RPMI7951 (cell line): Measurements from ENCODE around the gene RBMS3. TPM values are rescaled to one million over a fixed set of nuclear protein-coding genes. Genes with fewer than 3 reads are reported as not detected.

Experiments used
- DNase-seq: peaks from one replicate; pipeline ENCODE4 v3.0.0-alpha.2; 2012; ENCODE audit warnings: low read depth
- total RNA-seq: library from RNA; depleted of rRNA; stranded (reverse); fragments of >200 nt; shearing (Covaris generic); gene quantifications from 2 replicates; pipeline ENCODE4 v1.2.3, GENCODE V29; 2014; rRNA removed

The RBMS3 gene
- 12.6 and 22.8 TPM in 2 replicates for total RNA-seq

DNA sequence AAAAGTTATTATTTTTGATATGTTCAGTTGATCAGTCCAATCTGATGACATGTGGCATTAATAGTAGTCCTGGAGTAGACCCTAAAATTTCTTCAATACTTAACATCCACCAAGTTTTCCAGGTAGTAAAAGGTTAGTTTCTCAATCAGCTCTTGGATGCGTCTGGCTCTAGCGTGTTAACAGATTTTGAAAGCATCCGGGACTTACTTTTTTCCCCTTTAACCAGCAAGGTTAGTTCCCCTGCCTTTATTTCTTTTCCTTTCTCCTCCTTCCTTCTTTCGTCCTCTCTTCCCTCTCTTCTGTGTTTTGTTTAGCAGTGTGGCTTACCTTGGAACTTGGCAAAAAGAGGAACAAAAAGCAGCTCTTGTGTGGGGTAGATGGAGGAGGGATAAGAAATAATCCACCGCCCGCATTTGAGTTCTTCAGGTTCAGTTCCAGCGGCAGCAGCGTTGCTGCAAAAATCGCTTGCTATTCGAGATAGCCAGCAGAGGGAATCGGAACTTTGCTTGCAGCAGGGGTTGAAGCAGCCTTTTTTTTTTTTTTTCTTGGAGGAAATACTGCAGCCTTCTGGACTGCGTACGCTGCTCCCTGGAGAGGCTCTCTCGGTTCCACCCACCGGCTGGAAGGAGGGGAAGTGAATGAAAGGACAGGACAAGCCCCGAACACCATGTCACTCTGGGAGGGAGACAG, at the start of gene RBMS3:
RBMS3 (plus strand) TSS at position 668 of the 690 bp plus-strand sequence.
- DNase-seq: peak; percentile 97

DNA sequence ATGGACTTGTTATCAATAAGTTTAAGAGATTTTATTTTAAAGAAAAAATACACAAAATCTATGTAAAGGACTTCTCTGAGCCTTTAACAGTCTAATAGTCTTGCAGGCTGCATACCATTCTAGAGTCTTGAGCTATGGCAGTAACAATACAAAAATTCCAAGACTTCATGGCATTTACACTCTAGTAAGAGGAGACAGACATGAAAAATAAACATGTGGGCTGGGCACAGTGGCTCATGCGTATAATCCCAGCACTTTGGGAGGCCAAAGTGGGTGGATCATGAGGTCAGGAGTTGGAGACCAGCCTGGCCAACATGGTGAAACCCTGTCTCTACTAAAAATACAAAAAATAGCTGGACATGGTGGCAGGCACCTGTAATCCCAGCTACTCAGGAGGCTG, 47.7 kb upstream of the RBMS3 start:
- peak; percentile 12 for DNase-seq

DNA sequence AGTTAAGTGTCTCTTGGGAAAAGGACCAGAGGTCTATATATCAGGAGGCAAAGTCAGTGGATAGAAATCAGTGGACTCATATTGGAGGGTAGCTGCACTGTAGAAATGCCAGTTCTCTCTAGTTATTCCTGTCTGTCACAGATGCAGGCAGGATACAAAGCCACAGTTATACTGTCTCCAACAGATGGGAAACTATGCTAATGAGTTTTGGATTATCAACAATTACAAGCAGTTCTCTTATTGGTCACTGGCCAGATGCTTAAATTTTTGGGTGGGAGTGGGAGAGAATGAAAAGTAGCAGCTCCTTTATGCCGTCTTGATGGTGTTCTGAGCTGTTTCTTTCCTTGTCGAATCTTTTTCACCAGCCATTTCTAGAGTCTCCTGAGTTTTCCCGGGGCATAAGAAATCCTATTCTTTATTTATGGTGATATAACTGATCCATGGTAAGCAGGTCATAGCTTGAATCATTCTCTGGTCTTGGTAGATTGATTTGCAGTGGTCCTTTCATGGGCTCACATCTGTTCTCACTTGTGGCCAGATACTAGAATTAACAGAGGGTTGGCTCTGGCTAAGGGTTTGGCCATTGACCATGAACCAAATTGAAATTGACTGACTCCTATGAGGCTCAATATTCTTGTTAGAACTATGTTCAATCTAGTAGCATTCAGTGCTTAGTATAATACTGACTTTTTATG, 44.6 kb upstream of the RBMS3 start:
- no peak for DNase-seq

DNA sequence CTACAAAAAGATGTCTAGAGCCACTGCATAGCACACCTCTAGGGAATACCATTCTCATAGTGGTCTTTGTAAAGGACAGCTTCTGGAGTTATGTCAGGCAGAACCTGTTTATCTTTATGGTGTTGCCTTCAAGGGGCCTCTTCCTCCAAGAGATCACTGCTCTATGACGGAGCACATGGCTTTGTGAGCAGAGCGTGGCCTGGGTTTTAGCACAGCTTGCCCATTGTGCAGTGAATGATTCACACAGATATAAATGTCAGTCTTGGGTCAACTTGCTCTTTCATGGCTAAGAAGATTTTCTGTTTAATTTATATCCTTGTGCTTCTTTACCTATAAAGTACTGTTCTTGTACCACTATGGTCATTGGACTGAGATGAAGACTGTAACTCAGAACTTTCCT, 41.5 kb upstream of the RBMS3 start:
- peak; percentile 36 for DNase-seq

DNA sequence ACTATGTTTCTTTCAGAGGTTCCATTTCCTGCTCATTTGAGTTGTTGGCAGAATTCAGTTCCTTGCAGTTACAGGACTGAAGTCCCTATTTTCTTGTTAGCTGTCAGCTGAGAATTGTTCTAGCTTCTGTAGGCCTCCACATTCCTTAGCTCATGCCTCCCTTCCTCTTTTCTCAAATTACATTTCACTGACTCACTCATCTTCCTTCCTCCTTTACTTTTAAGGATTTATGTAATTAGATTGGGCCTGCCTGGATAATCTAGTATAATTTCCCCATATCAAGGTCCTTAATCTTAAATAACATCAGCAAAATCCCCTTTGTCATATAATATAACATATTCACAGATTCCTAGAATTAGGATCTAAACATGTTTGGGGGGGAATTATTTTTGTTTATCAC, 40.6 kb upstream of the RBMS3 start:
- peak; percentile 72 for DNase-seq

DNA sequence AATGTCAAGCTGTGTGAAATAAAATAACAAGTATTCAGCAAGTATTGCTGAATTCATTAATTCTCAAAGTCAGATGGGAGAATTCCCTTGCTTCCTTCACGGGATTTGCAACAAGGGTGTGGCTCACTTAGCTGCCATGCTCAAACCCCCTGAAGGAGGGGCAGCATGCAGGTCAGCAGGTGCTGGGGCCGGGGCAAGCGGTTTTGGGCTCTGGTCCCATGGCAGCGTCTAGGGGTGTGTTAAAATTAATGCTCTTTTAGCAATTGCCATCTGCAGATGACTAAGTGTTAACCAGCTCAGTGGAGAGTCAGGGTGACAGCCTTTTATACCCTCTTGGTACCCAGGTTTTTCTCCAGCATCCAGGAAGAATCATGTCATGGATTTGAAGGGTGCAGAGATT, 40.0 kb upstream of the RBMS3 start:
- no peak for DNase-seq

DNA sequence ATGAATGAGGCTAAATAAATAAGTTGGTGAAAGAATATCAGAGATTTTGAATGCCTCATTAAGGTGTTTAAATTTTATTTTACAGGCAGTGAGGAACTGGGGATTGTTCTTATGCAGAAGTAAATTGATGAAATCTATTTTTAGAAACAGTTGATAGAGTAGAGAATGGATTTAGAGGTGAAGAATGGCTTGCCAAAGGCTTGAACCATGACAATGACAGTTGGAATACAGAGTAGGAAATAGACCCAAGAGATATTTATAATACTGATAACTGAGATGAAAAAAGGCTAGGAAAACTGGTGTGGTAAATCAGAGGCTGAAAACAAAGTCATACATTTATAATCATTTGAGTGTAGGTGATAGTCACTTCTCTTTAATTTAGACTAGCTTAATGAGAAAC, 39.0 kb upstream of the RBMS3 start:
- no peak for DNase-seq

DNA sequence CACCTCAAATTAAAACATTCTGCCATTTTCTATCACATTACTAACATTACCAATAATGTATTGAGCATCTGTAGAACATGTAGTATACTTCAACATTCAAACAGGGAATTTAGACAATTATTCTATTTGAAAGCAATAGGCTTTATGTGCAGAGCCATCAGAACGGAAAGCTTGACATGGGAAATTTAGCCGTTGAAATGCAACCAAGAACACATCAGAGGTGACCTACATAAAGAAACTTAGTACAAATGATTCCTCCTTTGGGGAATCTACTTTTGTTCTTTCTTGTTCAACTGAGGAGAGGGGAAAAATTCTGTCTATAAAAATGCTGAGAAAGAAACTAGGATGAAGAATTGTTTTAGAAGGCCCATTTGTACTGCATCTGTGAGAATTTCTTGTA, 38.6 kb upstream of the RBMS3 start:
- DNase-seq: no peak

DNA sequence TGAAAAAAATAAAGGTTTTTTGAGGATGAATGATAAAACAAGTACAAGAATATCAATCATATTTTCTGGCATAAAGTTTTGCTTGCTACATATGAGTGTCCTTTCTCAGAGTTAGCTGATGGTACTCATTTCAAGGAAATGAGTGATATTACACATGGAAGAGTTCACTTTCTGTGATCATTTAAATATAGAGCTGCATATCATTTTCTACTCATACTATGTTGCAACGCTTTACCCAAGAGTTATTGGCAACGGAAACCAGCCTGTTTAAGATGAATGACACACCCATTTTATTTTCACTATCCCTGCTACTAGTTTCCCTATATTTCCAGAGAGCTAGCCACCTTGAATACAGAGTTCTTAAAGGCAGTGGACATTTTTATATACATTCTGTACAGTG, 35.4 kb upstream of the RBMS3 start:
- DNase-seq: no peak

DNA sequence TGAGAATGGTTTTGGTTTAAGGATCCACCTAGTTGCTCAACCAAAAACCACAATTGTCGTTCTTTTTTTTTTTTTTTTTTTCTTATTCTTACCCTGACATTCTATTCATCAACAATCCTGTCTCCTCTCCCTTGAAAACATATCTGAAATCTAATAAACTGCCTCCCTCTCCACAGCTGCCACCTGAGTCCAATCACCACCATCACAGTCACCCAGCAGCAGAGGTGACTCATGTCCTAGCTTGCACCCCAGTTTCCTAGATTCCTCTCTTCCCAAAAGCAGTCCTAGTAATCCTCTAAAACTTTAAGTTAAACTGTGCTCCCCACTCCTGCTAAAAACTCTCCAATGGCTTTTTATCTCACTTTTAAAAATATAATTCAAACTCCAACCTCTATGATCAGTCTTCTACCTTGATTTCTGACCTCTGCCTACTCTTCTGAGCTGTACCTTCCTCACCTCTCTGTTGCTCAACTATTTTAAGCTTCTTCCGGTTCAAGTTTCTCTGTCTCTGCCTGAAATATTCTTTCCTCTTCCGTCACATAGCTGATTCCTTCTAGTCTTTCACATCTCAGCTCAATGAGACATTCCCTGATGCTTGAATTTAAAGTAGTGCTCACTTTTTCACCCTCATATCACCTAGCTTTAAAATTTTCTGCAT, 33.7 kb upstream of the RBMS3 start:
- DNase-seq: no peak

DNA sequence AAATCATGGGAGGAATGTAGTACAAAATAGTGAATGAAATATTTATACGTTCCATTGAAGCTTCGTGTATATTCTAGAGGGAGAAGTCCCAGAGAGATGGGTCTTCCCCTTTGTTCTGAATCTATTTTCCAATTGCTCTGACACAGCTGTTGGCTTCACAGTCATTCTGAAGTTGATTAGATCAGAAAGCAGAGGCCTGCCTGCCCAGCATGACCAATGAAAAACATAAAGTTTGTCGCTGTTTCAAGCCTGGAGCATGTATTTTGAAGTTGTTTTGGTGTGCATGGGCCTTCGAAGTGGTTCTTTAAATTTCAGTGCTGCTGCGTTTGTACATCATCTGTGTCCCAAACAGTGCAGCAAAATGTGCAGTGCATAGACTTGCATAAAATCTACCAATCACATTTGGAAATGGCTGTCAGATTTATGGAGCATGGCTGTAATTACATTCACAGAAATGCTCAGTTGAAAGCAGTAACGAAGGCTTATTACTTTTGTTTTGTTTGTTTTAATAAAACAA, 31.0 kb upstream of the RBMS3 start:
- no peak for DNase-seq

DNA sequence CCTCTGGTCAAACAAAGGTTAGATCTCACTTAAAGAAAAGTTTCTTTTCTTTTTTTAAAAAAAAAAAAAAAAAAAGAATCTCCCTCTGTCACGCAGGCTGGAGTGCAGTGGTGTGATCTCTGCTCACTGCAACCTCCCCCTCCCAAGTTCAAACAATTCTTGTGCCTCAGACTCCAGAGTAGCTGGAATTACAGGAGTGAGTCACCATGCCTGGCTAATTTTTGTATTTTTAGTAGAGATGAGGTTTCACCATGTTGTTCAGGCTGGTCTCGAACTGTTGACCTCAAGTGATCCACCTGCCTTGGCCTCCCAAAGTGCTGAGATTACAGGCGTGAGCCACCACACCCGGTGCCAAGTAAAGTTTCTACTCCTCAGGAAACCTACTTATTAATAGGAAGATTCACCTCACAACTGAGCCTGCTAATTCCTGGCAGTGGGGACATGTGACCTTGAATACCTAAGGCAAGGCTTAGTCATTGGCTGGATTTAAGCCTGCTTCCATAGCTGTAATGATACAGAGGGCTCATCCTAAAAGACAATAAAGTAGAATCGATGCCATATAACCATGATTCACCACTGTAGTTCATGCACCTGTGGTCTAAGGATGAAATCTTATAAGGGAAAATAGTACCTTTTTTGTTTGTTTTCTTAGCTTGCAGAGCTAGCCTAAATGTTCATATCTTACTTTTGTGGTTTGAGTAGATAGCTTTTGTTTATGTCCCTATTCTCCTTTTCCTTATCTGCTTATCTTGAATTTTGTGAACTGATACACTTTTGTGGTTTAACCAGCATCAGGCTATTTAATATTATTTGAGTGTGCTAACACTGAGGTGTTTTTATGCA, 24.8 kb upstream of the RBMS3 start:
- DNase-seq: peak; percentile 61

DNA sequence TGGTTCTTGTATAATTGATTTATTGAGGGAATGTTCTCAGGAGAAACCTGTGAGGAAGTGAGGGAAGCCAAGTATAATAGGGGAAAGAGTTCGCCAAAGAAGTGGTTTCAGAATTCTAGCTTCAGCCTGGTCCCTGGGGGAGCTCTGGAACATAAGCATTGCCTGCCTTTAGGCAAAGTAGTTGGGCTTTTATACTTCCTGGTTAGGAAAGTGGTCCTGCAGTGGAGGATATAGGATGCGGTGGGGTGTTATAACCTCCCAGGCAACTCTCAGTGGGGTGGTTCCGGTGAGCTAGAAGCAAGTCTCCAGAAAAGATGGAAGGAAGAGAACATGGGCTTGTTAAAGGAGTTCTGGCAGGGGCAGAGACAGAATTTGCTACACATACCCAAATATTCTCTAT, 22.7 kb upstream of the RBMS3 start:
- no peak for DNase-seq

DNA sequence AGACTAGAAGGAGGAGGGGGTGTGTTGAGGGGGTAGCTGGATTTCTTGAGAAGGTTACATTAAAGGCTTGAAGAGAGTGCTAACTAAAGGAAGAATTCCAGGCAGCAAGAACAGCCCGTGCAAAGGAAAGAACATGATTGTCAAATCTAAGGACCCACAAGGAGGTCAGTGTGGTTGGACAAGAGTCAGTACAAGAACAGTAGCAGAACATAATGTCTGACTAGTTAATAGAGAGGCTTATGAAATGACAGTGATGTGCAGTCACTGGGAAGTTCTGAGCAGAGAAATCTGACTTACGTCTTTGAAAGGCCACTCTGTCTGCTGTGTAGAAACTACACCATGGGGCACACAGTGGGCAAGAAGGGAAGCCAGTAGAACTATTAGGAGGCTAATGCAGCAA, 19.8 kb upstream of the RBMS3 start:
- DNase-seq: no peak

DNA sequence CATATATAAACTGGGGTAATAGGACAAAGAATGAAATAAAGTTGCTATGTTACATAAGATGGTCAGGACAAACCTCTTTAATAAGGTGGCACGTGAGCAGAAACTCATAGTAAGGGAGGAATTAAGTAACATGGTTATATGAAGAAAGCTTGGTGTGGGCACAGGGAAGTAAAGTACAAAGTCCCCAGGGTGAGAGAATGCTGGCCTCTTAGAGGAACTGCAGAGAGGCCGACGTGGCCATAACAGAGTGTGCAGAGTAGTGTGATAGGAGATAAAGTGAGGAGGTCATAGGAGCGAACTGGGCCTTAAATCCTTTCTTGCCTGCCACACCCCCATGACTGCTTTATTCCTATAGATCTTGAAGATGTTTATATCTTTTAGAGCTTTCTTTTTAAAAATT, 17.4 kb upstream of the RBMS3 start:
- no peak for DNase-seq

DNA sequence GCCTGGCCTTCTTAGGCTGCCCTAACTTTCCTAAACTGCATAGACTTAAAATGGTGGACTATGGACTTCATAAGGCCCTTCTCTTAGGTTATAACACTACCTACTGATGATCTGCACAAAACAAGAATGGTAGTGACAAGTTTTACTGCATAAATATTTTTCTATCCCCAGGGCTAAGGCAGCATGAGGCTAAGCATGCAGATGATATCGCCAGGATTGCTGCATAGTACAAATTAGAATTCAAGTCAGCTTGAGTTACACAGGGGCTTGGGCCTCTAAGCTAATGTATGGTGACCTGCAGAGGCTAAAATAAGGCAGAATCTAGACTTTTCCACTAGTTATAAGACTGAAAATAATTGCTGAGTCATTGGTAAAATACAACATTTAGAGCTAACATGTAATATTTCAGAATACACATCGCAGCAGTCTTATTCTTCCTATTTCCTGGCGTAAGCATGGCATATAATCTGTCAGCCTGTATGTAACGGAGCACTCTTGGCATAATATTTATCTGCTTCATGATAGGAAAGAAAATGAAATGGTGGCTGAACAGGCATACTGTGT, 15.3 kb upstream of the RBMS3 start:
- no peak for DNase-seq

DNA sequence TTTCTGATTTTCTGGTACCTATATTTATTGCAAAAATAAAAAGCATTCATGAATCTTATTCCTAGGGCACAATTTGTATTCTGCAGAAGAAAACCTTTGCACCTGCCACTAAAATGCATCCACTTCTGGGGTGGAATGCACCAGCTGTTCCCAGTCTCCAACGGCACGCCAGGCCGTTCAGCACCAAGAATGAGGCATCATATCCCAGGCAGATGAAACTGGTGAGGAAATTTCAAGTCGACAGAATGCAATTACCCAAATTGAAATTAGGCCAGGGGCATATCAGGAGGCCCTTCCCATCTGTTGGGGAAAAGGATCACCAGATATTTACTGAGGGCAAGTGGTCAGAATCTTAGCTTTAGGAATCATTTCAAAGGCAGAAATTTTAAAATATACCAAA, 13.6 kb upstream of the RBMS3 start:
- no peak for DNase-seq

DNA sequence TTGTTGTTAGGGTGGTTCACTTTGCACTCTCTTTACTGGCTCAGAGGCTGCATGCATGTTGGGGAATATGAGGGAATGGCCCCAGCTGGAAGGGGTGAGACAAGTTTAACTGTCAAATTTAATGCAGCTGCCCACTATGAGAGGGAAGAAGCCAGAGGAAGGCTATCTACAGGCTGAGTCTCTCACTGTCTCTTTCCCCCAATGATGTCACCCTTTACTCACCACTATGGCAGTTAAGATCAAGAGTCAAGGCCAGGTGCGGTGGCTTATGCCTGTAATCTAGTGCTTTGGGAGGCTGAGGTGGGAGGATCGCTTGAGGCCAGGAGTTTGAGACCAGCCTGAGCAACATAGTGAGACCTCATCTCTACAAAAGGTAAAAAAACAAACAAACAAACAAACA, 12.2 kb upstream of the RBMS3 start:
- no peak for DNase-seq

DNA sequence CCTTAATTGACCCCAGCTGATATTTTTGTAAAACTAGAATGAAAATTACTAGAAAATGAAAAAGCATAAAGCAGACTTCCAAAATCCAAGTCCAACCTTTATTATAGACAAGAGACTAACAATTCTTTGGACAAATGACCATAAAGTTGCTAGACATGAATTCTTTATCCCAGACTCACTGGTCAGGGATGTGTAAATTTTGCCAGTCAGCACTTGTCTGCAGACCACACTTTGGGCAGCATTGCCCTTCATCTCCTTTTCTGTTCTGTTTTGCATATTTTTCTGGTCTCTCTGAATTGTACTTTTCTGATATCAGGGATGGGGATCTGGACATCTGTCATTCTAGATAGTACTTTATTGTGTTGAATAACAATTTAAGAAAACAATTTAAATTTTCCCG, 10.1 kb upstream of the RBMS3 start:
- DNase-seq: no peak

DNA sequence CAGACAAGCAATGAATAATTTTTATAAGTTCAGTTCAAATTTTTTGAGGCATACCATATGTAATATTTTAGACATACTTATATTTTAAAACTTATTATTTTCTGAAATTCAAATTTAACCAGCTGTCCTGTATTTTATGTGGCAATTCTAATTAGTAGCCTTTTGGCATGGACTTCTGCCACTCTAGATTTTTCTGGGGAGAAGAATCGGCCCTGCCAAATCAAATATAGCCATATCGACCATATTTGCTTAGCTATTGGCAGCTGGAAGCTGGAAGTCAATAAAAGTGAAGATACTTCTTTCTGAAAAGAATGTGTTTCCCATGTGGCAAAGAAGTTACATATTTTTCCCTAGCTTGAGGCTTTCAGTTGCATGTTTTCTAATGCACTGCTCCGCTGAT, 9.4 kb upstream of the RBMS3 start:
- no peak for DNase-seq

DNA sequence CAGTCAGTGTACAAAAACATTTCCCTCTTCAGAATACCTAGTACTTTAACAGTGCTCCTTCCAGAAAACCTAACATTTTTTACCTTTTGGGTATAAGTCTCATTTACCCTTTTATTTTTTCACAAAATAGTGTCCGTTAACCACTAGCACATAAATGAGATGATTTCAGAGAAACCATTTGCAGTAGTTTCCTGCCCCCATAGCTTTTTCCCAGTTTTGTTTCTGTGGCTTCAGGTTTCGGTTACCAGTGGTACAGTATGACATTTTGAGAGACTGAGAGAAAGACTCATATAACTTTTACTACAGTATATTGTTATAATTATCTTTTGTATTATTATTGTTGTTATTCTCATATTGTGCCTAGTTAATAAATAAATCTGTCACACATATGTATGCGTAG, 6.2 kb upstream of the RBMS3 start:
- no peak for DNase-seq

DNA sequence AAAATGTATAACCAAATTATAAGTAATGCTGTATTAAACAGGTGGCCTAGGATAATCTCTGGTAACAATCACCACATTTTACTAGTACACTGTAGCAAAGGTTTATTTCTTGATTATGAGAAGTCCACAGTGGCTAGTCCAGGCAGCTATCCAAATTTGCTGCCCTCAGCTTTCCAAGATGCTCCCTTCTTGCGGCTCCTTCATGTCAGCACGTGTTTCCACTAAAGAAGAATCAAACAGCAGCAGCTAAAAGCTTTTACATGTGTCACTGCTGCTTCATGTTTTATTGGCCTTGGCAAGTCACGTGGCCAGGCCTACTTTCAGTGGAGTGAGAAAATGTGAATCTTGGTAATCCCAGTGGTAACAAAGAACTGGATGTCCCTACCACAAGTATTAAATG, 5.6 kb upstream of the RBMS3 start:
- peak; percentile 63 for DNase-seq
